Lower leg skin (tissue), 3 donors: ENCODE results near the gene ANXA4.

Experiments used
- POLR2A ChIP-seq, 2 donors: fragments of 450-650 bp; IDR thresholded peaks; one replicate each; pipeline ENCODE4 v1.6.1; 2016 to 2017; ENCODE audit warnings: antibody characterized with exemption in 2 of 2, mild to moderate bottlenecking in 1 of 2, moderate library complexity in 1 of 2
- TF ChIP-seq, protein P1 (sequence below), 3 donors: fragments of 450-650 bp; IDR thresholded peaks; one replicate each; pipeline ENCODE4 v1.5.1; 2016; ENCODE audit warnings: antibody characterized with exemption in 3 of 3, mild to moderate bottlenecking in 3 of 3, moderate library complexity in 2 of 3

DNA sequence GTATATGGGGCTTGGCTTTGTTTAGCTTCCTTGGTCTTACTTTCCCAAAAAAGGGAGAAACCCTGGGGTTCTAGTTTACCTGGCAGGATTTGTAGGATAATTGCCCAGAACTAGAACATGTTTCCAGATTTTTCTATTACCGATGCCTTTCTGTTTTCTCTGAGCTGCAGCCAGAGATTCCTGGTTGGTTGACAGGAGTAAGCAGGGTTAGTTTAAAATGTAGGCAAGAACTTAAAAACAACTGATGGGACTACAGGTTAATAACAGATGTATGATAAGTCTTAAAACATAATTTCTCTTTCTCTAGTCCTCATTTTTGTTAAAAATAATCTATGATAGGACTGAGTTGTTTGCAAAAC, 48.6 kb downstream of the ANXA4 start:
- TF ChIP-seq POLR2A (IDR thresholded peaks at IDR 0.05), result no peak
- TF ChIP-seq, protein P1, sequence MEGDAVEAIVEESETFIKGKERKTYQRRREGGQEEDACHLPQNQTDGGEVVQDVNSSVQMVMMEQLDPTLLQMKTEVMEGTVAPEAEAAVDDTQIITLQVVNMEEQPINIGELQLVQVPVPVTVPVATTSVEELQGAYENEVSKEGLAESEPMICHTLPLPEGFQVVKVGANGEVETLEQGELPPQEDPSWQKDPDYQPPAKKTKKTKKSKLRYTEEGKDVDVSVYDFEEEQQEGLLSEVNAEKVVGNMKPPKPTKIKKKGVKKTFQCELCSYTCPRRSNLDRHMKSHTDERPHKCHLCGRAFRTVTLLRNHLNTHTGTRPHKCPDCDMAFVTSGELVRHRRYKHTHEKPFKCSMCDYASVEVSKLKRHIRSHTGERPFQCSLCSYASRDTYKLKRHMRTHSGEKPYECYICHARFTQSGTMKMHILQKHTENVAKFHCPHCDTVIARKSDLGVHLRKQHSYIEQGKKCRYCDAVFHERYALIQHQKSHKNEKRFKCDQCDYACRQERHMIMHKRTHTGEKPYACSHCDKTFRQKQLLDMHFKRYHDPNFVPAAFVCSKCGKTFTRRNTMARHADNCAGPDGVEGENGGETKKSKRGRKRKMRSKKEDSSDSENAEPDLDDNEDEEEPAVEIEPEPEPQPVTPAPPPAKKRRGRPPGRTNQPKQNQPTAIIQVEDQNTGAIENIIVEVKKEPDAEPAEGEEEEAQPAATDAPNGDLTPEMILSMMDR (IDR thresholded peaks at IDR 0.05), result no peak
